Measurements from ENCODE around the gene TXNRD3.
"Not testable (repeated sequence)": the region's sequence is repeated elsewhere in the genome, so short reads cannot be mapped to it uniquely, and the experiment has no call there.

The TXNRD3 gene

GRCh38 chr3:126638790-126639189, 16.1 kb downstream of the TXNRD3 start:
- no peak for DNase-seq

- no peak for DNase-seq
Observed at GRCh38 chr3:126636436-126636835, 18.5 kb downstream of the TXNRD3 start.

GRCh38 chr3:126634803-126635202, 20.1 kb downstream of the TXNRD3 start:
- DNase-seq: no peak

- no peak for DNase-seq
Observed at GRCh38 chr3:126630020-126630419, 24.9 kb downstream of the TXNRD3 start.

GRCh38 chr3:126625735-126626134, 29.2 kb downstream of the TXNRD3 start:
- not testable (repeated sequence) for DNase-seq

GRCh38 chr3:126622694-126623093, 32.2 kb downstream of the TXNRD3 start:
- DNase-seq: no peak

GRCh38 chr3:126621627-126622345, 33.1 kb downstream of the TXNRD3 start:
- no peak for DNase-seq

GRCh38 chr3:126621171-126621570, 33.8 kb downstream of the TXNRD3 start:
- no peak for DNase-seq

GRCh38 chr3:126620738-126621137, 34.2 kb downstream of the TXNRD3 start:
- DNase-seq: no peak

- no peak for DNase-seq
Observed at GRCh38 chr3:126618760-126619159, 36.2 kb downstream of the TXNRD3 start.

- no peak for DNase-seq
Observed at GRCh38 chr3:126618021-126618420, 36.9 kb downstream of the TXNRD3 start.

- no peak for DNase-seq
Observed at GRCh38 chr3:126617571-126617970, 37.4 kb downstream of the TXNRD3 start.

GRCh38 chr3:126616931-126617330, 38.0 kb downstream of the TXNRD3 start:
- DNase-seq: no peak

GRCh38 chr3:126613479-126614188, 41.3 kb downstream of the TXNRD3 start:
- DNase-seq: no peak

- DNase-seq: no peak
Observed at GRCh38 chr3:126612479-126613205, 42.3 kb downstream of the TXNRD3 start.

GRCh38 chr3:126609909-126610308, 45.0 kb downstream of the TXNRD3 start:
- no peak for DNase-seq

- DNase-seq: no peak
Observed at GRCh38 chr3:126607214-126607908, 47.6 kb downstream of the TXNRD3 start.

GRCh38 chr3:126606001-126606400, 48.9 kb downstream of the TXNRD3 start:
- DNase-seq: no peak

GRCh38 chr3:126604691-126605090, 50.2 kb downstream of the TXNRD3 start:
- DNase-seq: no peak

- DNase-seq: no peak
Observed at GRCh38 chr3:126599101-126599500, 55.8 kb downstream of the TXNRD3 start.

GRCh38 chr3:126595479-126595878, 59.4 kb downstream of the TXNRD3 start:
- DNase-seq: not testable (repeated sequence)

GRCh38 chr3:126591515-126591914, 63.4 kb downstream of the TXNRD3 start:
- not testable (repeated sequence) for DNase-seq

- DNase-seq: no peak
Observed at GRCh38 chr3:126582311-126582710, 72.6 kb downstream of the TXNRD3 start.

Data from CD4-positive, alpha-beta T cell treated with Interleukin-6 for 4 hours (primary cell).